Measurements from ENCODE around the gene YDJC. TPM values are rescaled to one million over a fixed set of nuclear protein-coding genes. Genes with fewer than 3 reads are reported as not detected.
A peak's percentile ranks its signal among the peaks of the same experiment; 100 is the strongest.

Gene YDJC
- total and polyA plus RNA-seq, 9 of the 15 experiments (the other 6 are each of a cell fraction or from before 2014, with no cell fraction given), result 13.5 to 871 (median 164) TPM

GRCh38 chr22:21633481-21633880 lies 3.7 kb upstream of the YDJC start:
- Histone ChIP-seq H3K4me3 (no peak overlapping the region), H3K9ac (ENCODE audit: insufficient read depth in 1 of 2, low read depth in 2 of 2, low read length in 2 of 2) (peak overlapping the region; percentile 31 to 79; a peak in 3 of 4 replicates), H3K79me2 (ENCODE audit: control insufficient read depth, insufficient read depth, low read length) (peaks cover 23% of the 10 kb centered on the region), H3K27me3 (ENCODE audit: control insufficient read depth in 2 of 2, insufficient read depth in 2 of 2, low read length in 2 of 2) (no peaks in the 10 kb centered on the region), H3K9me3 (replicated peaks; ENCODE audit: control insufficient read depth, insufficient read depth, low read depth, low read length) (no peaks in the 10 kb centered on the region), H3K27ac (ENCODE audit: extremely low read depth, low read depth, low read length) (no peak overlapping the region), H2AFZ (ENCODE audit: low read depth, low read length) (peak overlapping the region; percentile 88; the same call in 1 of the 2 replicates), H3K36me3 (ENCODE audit: control insufficient read depth, insufficient read depth, low read length) (peaks cover 10% of the 10 kb centered on the region; the same call in 2 of the 3 replicates), H3K9me1 (ENCODE audit: control insufficient read depth, insufficient read depth, low read length) (peaks cover 9% of the 10 kb centered on the region), H4K20me1 (replicated peaks; ENCODE audit: control insufficient read depth, insufficient read depth, low read length) (no peaks in the 10 kb centered on the region), H3K4me2 (ENCODE audit: insufficient read depth, low read length) (peak overlapping the region; percentile 77), H3K4me1 (replicated peaks in 1 of 2; ENCODE audit: control insufficient read depth in 2 of 2, insufficient read depth in 2 of 2, low read length in 2 of 2) (peaks cover 31 to 78% of the 10 kb centered on the region in 2 experiments)
- POLR2A ChIA-PET, result interaction anchor here (1.0 to 76.8 kb wide), 6 partner anchors 14 to 1509 kb away, joined by 4 to 4622 read pairs (median 9); partner anchors contain the start of genes CCDC116, PPIL2, SDF2L1 and YDJC
- FAIRE-seq (no peak), ATAC-seq (no peak), DNase-seq (ENCODE audit: extremely low read depth in 1 of 4, low spot score in 3 of 4) (peak in 1 of 4 experiments; percentile 46)
- no TSS peak for BruUV-seq (replicated peaks)
- 68% methylated on average over 4 of the region's 4 CpGs for WGBS (ENCODE audit: insufficient coverage, low coverage, missing lambda C conversion rate)
- TF ChIP-seq TCF7 (IDR thresholded peaks at IDR 0.05; ENCODE audit: borderline replicate concordance) (no peak), NCOA2 (IDR thresholded peaks at IDR 0.05; ENCODE audit: partially characterized antibody in 2 of 2) (no peak), NELFE (IDR thresholded peaks at IDR 0.05; ENCODE audit: insufficient read depth, insufficient read length) (no peak), SMC3 (conservative IDR thresholded peaks at IDR 0.05; ENCODE audit: insufficient read depth, low read depth, low read length) (0 out of 2 replicates have a peak, but pooled peaks have one; percentile 2), EHMT2 (IDR thresholded peaks at IDR 0.05) (no peak), TRIM25 (IDR thresholded peaks at IDR 0.05; ENCODE audit: borderline replicate concordance) (no peak), STAT6 (CRISPR knock-in tag; IDR thresholded peaks at IDR 0.05) (no peak; the same call in 1 of the 2 replicates), RHOXF2B (CRISPR knock-in tag; conservative IDR thresholded peaks at IDR 0.05) (no peak), RFX7 (CRISPR knock-in tag; IDR thresholded peaks at IDR 0.05) (no peak), MAFG (tag; conservative IDR thresholded peaks at IDR 0.05) (no peak), CBFA2T2 (conservative IDR thresholded peaks at IDR 0.05) (no peak), TBL1XR1 (IDR thresholded peaks at IDR 0.05; ENCODE audit: low read length in 2 of 2) (peak in 1 of 2 experiments; percentile 75; a peak in 1 of 4 replicates), ZNF695 (CRISPR knock-in tag; IDR thresholded peaks at IDR 0.05) (no peak), NFATC3 (IDR thresholded peaks at IDR 0.05) (no peak)
- CTCF ChIA-PET (ENCODE audit: low intra/inter-chr PET ratio), result no interaction called here
- intact Hi-C loops (cut with micrococcal nuclease), result loop anchor here (10.0 kb wide), 1 partner anchor 921 kb away; the partner anchor contains the start of gene PRAME
- in situ Hi-C loops (cut with MboI), result loop anchor here (25.0 kb wide), 1 partner anchor 496 kb away; no protein-coding TSS in a partner anchor

Measured in K562 (cell line).